DOHH2 (cell line): ENCODE measurements around the gene TMTC2.

Experiments used
- CTCF ChIP-seq: fragments of 200-600 bp; sonication (generic); IDR thresholded peaks from one replicate; pipeline ENCODE4 v1.5.1; 2014; ENCODE audit warnings: antibody characterized with exemption, mild to moderate bottlenecking, low read depth, low read length; ENCODE audit not compliant: poor library complexity, severe bottlenecking
- EZH2phosphoT487 ChIP-seq: fragments of 200-600 bp; sonication (generic); IDR thresholded peaks from 2 replicates; pipeline ENCODE4 v1.6.1; 2017; ENCODE audit warnings: borderline replicate concordance, mild to moderate bottlenecking, antibody characterized with exemption, low read length, moderate library complexity, mixed read lengths

- TF ChIP-seq CTCF = no peak
- no peak for TF ChIP-seq EZH2phosphoT487
Observed at GRCh38 chr12:82832096-82832495, 145.4 kb downstream of the TMTC2 start.
